ENCODE data around the gene C6orf62.

C6orf62 gene

DNA sequence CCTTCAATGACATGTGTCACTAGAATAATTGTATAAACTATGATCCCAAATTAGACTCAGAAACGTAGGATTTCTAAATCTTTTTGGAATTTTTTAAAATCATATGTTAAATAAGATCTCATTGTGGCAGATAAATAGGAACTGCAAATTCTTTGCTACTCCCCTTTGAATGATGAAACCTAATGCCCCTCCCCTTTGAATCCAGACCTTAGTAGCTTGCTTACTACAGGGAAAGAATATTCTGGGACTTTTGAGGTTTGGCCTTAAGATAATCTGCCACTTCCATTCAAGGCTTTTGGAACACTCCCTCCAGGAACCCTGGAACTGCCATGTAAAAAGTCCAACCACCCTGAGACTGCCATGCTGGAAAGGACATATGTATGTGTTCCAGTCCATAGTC lies 59.4 kb downstream of the C6orf62 start:
- 86% methylated on average over 1 of the region's 1 CpG; no CpG with 5 or more reads in 1 of the 2 experiments for WGBS, 2 experiments
- H3K27me3 ChIP-seq (ENCODE audit: control insufficient read depth, insufficient read depth, low read length, poor library complexity, severe bottlenecking): no peaks in the 10 kb centered on the region
- no peaks in the 10 kb centered on the region for H3K36me3 ChIP-seq (ENCODE audit: control insufficient read depth, insufficient read depth, low read length)
- no peak overlapping the region for H3K27ac ChIP-seq (ENCODE audit: insufficient read depth, low read depth, low read length, poor library complexity, severe bottlenecking)
- no peaks in the 10 kb centered on the region for H3K4me1 ChIP-seq (ENCODE audit: control insufficient read depth, insufficient read depth, low read length)
- no peaks in the 10 kb centered on the region for H3K9me3 ChIP-seq (ENCODE audit: control insufficient read depth, low read length)
- no peak overlapping the region for H3K4me3 ChIP-seq (ENCODE audit: insufficient read depth, low read depth, low read length)

- Histone ChIP-seq H3K4me3 (ENCODE audit: insufficient read depth, low read depth, low read length) (no peak overlapping the region), H3K36me3 (ENCODE audit: control insufficient read depth, insufficient read depth, low read length) (no peaks in the 10 kb centered on the region), H3K9me3 (ENCODE audit: control insufficient read depth, low read length) (no peaks in the 10 kb centered on the region), H3K4me1 (ENCODE audit: control insufficient read depth, insufficient read depth, low read length) (no peaks in the 10 kb centered on the region), H3K27me3 (ENCODE audit: control insufficient read depth, insufficient read depth, low read length, poor library complexity, severe bottlenecking) (no peaks in the 10 kb centered on the region), H3K27ac (ENCODE audit: insufficient read depth, low read depth, low read length, poor library complexity, severe bottlenecking) (no peak overlapping the region)
- 76% methylated on average over 8 to 9 of the region's 9 CpGs for WGBS, 2 experiments
Observed at GRCh38 chr6:24658573-24659560, 60.1 kb downstream of the C6orf62 start.

DNA sequence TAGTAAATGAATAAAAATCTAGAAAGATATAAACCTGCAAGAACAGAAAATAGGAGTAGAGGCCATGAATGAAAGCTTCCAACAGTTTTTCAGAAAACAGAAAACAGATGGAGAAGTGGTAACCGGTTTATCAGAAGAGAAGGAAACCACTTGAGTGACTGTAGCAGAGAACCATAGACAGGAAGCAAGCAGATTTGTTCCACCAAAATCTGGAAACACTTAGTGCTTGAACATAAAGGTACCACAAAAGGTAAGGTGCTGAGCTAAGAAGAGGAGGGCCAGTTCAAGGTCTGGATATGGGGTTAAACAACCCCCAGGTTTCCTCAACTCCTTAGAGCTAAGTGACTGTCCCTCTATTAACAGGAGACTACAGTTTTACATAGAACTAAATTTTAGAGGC lies 63.7 kb downstream of the C6orf62 start:
- 93 to 100% methylated on average over 1 of the region's 1 CpG for WGBS, 2 experiments
- H3K4me3 ChIP-seq (ENCODE audit: insufficient read depth, low read depth, low read length): no peak overlapping the region
- H3K9me3 ChIP-seq (ENCODE audit: control insufficient read depth, low read length): no peaks in the 10 kb centered on the region
- H3K27ac ChIP-seq (ENCODE audit: insufficient read depth, low read depth, low read length, poor library complexity, severe bottlenecking): no peak overlapping the region
- no peaks in the 10 kb centered on the region for H3K4me1 ChIP-seq (ENCODE audit: control insufficient read depth, insufficient read depth, low read length)
- peaks cover 16% of the 10 kb centered on the region for H3K36me3 ChIP-seq (ENCODE audit: control insufficient read depth, insufficient read depth, low read length)
- H3K27me3 ChIP-seq (ENCODE audit: control insufficient read depth, insufficient read depth, low read length, poor library complexity, severe bottlenecking): no peaks in the 10 kb centered on the region

Measured in ectodermal cell (in vitro differentiated cells).